ENCODE measurements around the gene NRXN3.

NRXN3 gene

GRCh38 chr14:79665556-79665955, 1495.4 kb downstream of the NRXN3 start:
- Histone ChIP-seq H3K4me3 (ENCODE audit: control insufficient read depth in 1 of 7, extremely low read depth in 1 of 7, insufficient read depth in 4 of 7, low read depth in 2 of 7, low read length in 6 of 7) (no peak overlapping the region), H3K36me3 (ENCODE audit: control insufficient read depth in 4 of 4, insufficient read depth in 4 of 4, low read length in 3 of 4) (no peaks in the 10 kb centered on the region), H3K4me1 (ENCODE audit: control extremely low read depth in 1 of 4, control insufficient read depth in 4 of 4, insufficient read depth in 4 of 4, low read length in 3 of 4) (no peaks in the 10 kb centered on the region), H3K27ac (ENCODE audit: insufficient read depth in 1 of 2, low read depth in 1 of 2, low read length in 2 of 2, poor library complexity in 1 of 2, severe bottlenecking in 2 of 2) (no peak overlapping the region), H3K9me3 (ENCODE audit: control extremely low read depth in 1 of 5, control insufficient read depth in 4 of 5, insufficient read depth in 2 of 5, low read depth in 1 of 5, low read length in 4 of 5) (no peaks in the 10 kb centered on the region), H3K27me3 (replicated peaks in 2 of 5; ENCODE audit: control insufficient read depth in 4 of 5, insufficient read depth in 5 of 5, low read length in 4 of 5) (no peaks in the 10 kb centered on the region)
- ChIA-PET POLR2A (no interaction called here), CTCF (no interaction called here)
- DNase-seq = no peak
- WGBS (ENCODE audit: insufficient coverage) = no CpG with 5 or more reads among the region's 3 CpGs

- Histone ChIP-seq H3K27me3 (replicated peaks in 2 of 5; ENCODE audit: control insufficient read depth in 4 of 5, insufficient read depth in 5 of 5, low read length in 4 of 5) (no peaks in the 10 kb centered on the region), H3K4me1 (ENCODE audit: control extremely low read depth in 1 of 4, control insufficient read depth in 4 of 4, insufficient read depth in 4 of 4, low read length in 3 of 4) (no peaks in the 10 kb centered on the region), H3K27ac (ENCODE audit: insufficient read depth in 1 of 2, low read depth in 1 of 2, low read length in 2 of 2, poor library complexity in 1 of 2, severe bottlenecking in 2 of 2) (no peak overlapping the region), H3K9me3 (ENCODE audit: control extremely low read depth in 1 of 5, control insufficient read depth in 4 of 5, insufficient read depth in 2 of 5, low read depth in 1 of 5, low read length in 4 of 5) (no peaks in the 10 kb centered on the region), H3K4me3 (ENCODE audit: control insufficient read depth in 1 of 7, extremely low read depth in 1 of 7, insufficient read depth in 4 of 7, low read depth in 2 of 7, low read length in 6 of 7) (no peak overlapping the region), H3K36me3 (ENCODE audit: control insufficient read depth in 4 of 4, insufficient read depth in 4 of 4, low read length in 3 of 4) (no peaks in the 10 kb centered on the region)
- 100% methylated on average over 1 of the region's 3 CpGs for WGBS (ENCODE audit: insufficient coverage)
- DNase-seq = no peak
- POLR2A ChIA-PET = no interaction called here
- CTCF ChIA-PET = no interaction called here
These were observed 1498.8 kb downstream of the NRXN3 start for GRCh38 chr14:79668951-79669350.

- CTCF ChIA-PET = no interaction called here
- POLR2A ChIA-PET = no interaction called here
These were observed 1500.6 kb downstream of the NRXN3 start for GRCh38 chr14:79670811-79671210.

GRCh38 chr14:79680087-79680486, 1509.9 kb downstream of the NRXN3 start:
- H3K36me3 ChIP-seq (ENCODE audit: control insufficient read depth in 4 of 4, insufficient read depth in 4 of 4, low read length in 3 of 4) = no peaks in the 10 kb centered on the region
- no peaks in the 10 kb centered on the region for H3K9me3 ChIP-seq (ENCODE audit: control extremely low read depth in 1 of 5, control insufficient read depth in 4 of 5, insufficient read depth in 2 of 5, low read depth in 1 of 5, low read length in 4 of 5)
- no peak overlapping the region for H3K27ac ChIP-seq (ENCODE audit: insufficient read depth in 1 of 2, low read depth in 1 of 2, low read length in 2 of 2, poor library complexity in 1 of 2, severe bottlenecking in 2 of 2)
- ChIA-PET CTCF (no interaction called here), POLR2A (no interaction called here)
- no peak for DNase-seq
- H3K4me3 ChIP-seq (ENCODE audit: control insufficient read depth in 1 of 7, extremely low read depth in 1 of 7, insufficient read depth in 4 of 7, low read depth in 2 of 7, low read length in 6 of 7) = no peak overlapping the region
- no peaks in the 10 kb centered on the region for H3K27me3 ChIP-seq (replicated peaks in 2 of 5; ENCODE audit: control insufficient read depth in 4 of 5, insufficient read depth in 5 of 5, low read length in 4 of 5)
- no peaks in the 10 kb centered on the region for H3K4me1 ChIP-seq (ENCODE audit: control extremely low read depth in 1 of 4, control insufficient read depth in 4 of 4, insufficient read depth in 4 of 4, low read length in 3 of 4)
- 80% methylated on average over 4 of the region's 5 CpGs for WGBS (ENCODE audit: insufficient coverage)

More at GRCh38 chr14:79670811-79671210, 1500.6 kb downstream of the NRXN3 start:
- Histone ChIP-seq H3K27me3 (replicated peaks in 2 of 5; ENCODE audit: control insufficient read depth in 4 of 5, insufficient read depth in 5 of 5, low read length in 4 of 5) (no peaks in the 10 kb centered on the region), H3K36me3 (ENCODE audit: control insufficient read depth in 4 of 4, insufficient read depth in 4 of 4, low read length in 3 of 4) (no peaks in the 10 kb centered on the region), H3K27ac (ENCODE audit: insufficient read depth in 1 of 2, low read depth in 1 of 2, low read length in 2 of 2, poor library complexity in 1 of 2, severe bottlenecking in 2 of 2) (no peak overlapping the region), H3K4me3 (ENCODE audit: control insufficient read depth in 1 of 7, extremely low read depth in 1 of 7, insufficient read depth in 4 of 7, low read depth in 2 of 7, low read length in 6 of 7) (no peak overlapping the region), H3K4me1 (ENCODE audit: control extremely low read depth in 1 of 4, control insufficient read depth in 4 of 4, insufficient read depth in 4 of 4, low read length in 3 of 4) (no peaks in the 10 kb centered on the region), H3K9me3 (ENCODE audit: control extremely low read depth in 1 of 5, control insufficient read depth in 4 of 5, insufficient read depth in 2 of 5, low read depth in 1 of 5, low read length in 4 of 5) (no peaks in the 10 kb centered on the region)
- no peak for DNase-seq
- WGBS (ENCODE audit: insufficient coverage) = 100% methylated on average over 1 of the region's 5 CpGs

- 100% methylated on average over 1 of the region's 1 CpG for WGBS (ENCODE audit: insufficient coverage)
- Histone ChIP-seq H3K9me3 (ENCODE audit: control extremely low read depth in 1 of 5, control insufficient read depth in 4 of 5, insufficient read depth in 2 of 5, low read depth in 1 of 5, low read length in 4 of 5) (no peaks in the 10 kb centered on the region), H3K36me3 (ENCODE audit: control insufficient read depth in 4 of 4, insufficient read depth in 4 of 4, low read length in 3 of 4) (no peaks in the 10 kb centered on the region), H3K27me3 (replicated peaks in 2 of 5; ENCODE audit: control insufficient read depth in 4 of 5, insufficient read depth in 5 of 5, low read length in 4 of 5) (no peaks in the 10 kb centered on the region), H3K27ac (ENCODE audit: insufficient read depth in 1 of 2, low read depth in 1 of 2, low read length in 2 of 2, poor library complexity in 1 of 2, severe bottlenecking in 2 of 2) (no peak overlapping the region), H3K4me3 (ENCODE audit: control insufficient read depth in 1 of 7, extremely low read depth in 1 of 7, insufficient read depth in 4 of 7, low read depth in 2 of 7, low read length in 6 of 7) (no peak overlapping the region), H3K4me1 (ENCODE audit: control extremely low read depth in 1 of 4, control insufficient read depth in 4 of 4, insufficient read depth in 4 of 4, low read length in 3 of 4) (no peaks in the 10 kb centered on the region)
- ChIA-PET CTCF (no interaction called here), POLR2A (no interaction called here)
- no peak for DNase-seq
These were observed 1516.0 kb downstream of the NRXN3 start for GRCh38 chr14:79686196-79686595.

- CTCF ChIA-PET = no interaction called here
- no CpG with 5 or more reads among the region's 1 CpG for WGBS (ENCODE audit: insufficient coverage)
- POLR2A ChIA-PET = no interaction called here
- Histone ChIP-seq H3K4me3 (ENCODE audit: control insufficient read depth in 1 of 7, extremely low read depth in 1 of 7, insufficient read depth in 4 of 7, low read depth in 2 of 7, low read length in 6 of 7) (no peak overlapping the region), H3K4me1 (ENCODE audit: control extremely low read depth in 1 of 4, control insufficient read depth in 4 of 4, insufficient read depth in 4 of 4, low read length in 3 of 4) (no peaks in the 10 kb centered on the region), H3K27ac (ENCODE audit: insufficient read depth in 1 of 2, low read depth in 1 of 2, low read length in 2 of 2, poor library complexity in 1 of 2, severe bottlenecking in 2 of 2) (no peak overlapping the region), H3K36me3 (ENCODE audit: control insufficient read depth in 4 of 4, insufficient read depth in 4 of 4, low read length in 3 of 4) (no peaks in the 10 kb centered on the region), H3K27me3 (replicated peaks in 2 of 5; ENCODE audit: control insufficient read depth in 4 of 5, insufficient read depth in 5 of 5, low read length in 4 of 5) (no peaks in the 10 kb centered on the region), H3K9me3 (ENCODE audit: control extremely low read depth in 1 of 5, control insufficient read depth in 4 of 5, insufficient read depth in 2 of 5, low read depth in 1 of 5, low read length in 4 of 5) (no peaks in the 10 kb centered on the region)
- no peak for DNase-seq
These were observed 1520.8 kb downstream of the NRXN3 start for GRCh38 chr14:79690960-79691359.

GRCh38 chr14:79693935-79694334, 1523.8 kb downstream of the NRXN3 start:
- Histone ChIP-seq H3K4me1 (ENCODE audit: control extremely low read depth in 1 of 4, control insufficient read depth in 4 of 4, insufficient read depth in 4 of 4, low read length in 3 of 4) (no peaks in the 10 kb centered on the region), H3K9me3 (ENCODE audit: control extremely low read depth in 1 of 5, control insufficient read depth in 4 of 5, insufficient read depth in 2 of 5, low read depth in 1 of 5, low read length in 4 of 5) (no peaks in the 10 kb centered on the region), H3K4me3 (ENCODE audit: control insufficient read depth in 1 of 7, extremely low read depth in 1 of 7, insufficient read depth in 4 of 7, low read depth in 2 of 7, low read length in 6 of 7) (no peak overlapping the region), H3K36me3 (ENCODE audit: control insufficient read depth in 4 of 4, insufficient read depth in 4 of 4, low read length in 3 of 4) (no peaks in the 10 kb centered on the region), H3K27ac (ENCODE audit: insufficient read depth in 1 of 2, low read depth in 1 of 2, low read length in 2 of 2, poor library complexity in 1 of 2, severe bottlenecking in 2 of 2) (no peak overlapping the region), H3K27me3 (replicated peaks in 2 of 5; ENCODE audit: control insufficient read depth in 4 of 5, insufficient read depth in 5 of 5, low read length in 4 of 5) (no peaks in the 10 kb centered on the region)
- DNase-seq = no peak
- ChIA-PET POLR2A (no interaction called here), CTCF (no interaction called here)
- WGBS (ENCODE audit: insufficient coverage) = no CpG with 5 or more reads among the region's 1 CpG

Data from common myeloid progenitor, CD34-positive (primary cell).